Spleen (tissue), 7 donors: ENCODE data around the gene FAM222A.

ENCODE experiments used
- CTCF ChIP-seq, 11 experiments: fragments of 200-600 bp in 7 of 11; fragments of 450-650 bp in 4 of 11; sonication (generic) in 4 of 11; IDR thresholded peaks in 8 of 11; conservative IDR thresholded peaks in 3 of 11; 1 replicate in 7 of 11; 2 replicates in 4 of 11; pipeline versions ENCODE4 v1.4.0 to v1.8.0; 2016 to 2021; ENCODE audit warnings: antibody characterized with exemption in 11 of 11, inconsistent platforms in 4 of 11, mild to moderate bottlenecking in 1 of 11
- POLR2A ChIP-seq, 3 donors: fragments of 450-650 bp; IDR thresholded peaks; one replicate each; pipeline ENCODE4 v1.5.1; 2017; ENCODE audit warnings: antibody characterized with exemption in 3 of 3, mild to moderate bottlenecking in 1 of 3
- POLR2AphosphoS5 ChIP-seq, 3 donors: sonication (generic); formaldehyde crosslinking; IDR thresholded peaks; one replicate each; pipeline ENCODE4 v1.5.1; 2017; ENCODE audit warnings: antibody characterized with exemption in 3 of 3
- donor health status: DM: no; HTN: no; CAD: no; lungs with moderate emphysema.
- donor health status: DM: no; HTN: no; CAD: no.
- donor health status: DM: no; HTN: no; CAD: no.

GRCh38 chr12:109810954-109811623 is 97.5 kb downstream of the FAM222A start:
- TF ChIP-seq CTCF (IDR thresholded peaks at IDR 0.05 in 8 of 11, conservative IDR thresholded peaks at IDR 0.05 in 3 of 11), result no peak
- no peak for TF ChIP-seq POLR2AphosphoS5 (IDR thresholded peaks at IDR 0.05)
- TF ChIP-seq POLR2A (IDR thresholded peaks at IDR 0.05), result no peak
